ENCODE results near the gene DTX4.

DTX4 gene

DNA sequence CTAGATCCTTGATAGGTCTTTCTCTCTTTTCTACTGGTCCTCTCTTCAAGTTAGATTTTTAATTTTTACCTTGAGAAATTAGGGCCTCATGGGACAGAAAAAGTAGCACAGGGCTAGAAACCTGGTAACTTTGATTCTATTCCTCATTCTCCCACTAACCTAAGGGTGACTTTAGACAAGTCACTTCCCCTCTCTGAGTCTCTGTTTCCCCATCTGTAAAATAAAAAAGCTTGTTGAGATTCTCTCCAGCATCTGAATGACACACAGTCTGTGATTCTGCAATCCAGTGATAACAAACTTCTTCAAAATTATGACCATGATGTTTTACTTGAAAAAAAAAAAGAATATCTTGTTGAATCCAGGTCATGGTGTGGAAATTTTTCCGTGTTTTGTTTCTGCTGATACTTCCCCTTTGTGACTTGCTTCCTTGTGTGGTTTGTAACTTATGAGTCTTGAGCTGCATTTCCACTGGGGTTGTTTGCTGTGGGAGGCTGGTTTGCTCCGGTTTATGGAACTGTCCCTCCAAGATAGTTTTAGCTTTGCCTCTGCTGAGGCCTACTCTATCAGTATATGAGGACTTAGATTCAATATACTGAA lies 50.6 kb downstream of the DTX4 start:
- DNase-seq, result no peak

DNA sequence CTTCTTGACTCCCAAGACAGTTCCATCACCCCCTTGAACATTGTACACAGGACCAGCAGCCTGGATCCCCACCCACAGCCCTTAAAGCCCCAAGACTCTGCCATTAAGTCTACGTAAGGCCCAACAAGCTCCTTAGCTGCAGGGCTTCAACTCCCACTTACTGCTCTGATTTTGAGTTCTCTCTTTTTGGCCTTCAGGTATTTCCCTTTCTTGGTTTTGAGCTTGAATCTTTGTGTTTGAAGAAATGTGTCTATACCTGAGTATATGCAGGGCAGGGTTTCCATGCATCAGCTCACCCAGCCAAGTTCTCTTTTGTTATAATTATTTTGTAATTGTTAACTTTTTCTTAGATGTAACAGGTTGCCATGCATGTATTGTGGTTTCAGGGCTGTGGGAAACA lies 51.2 kb downstream of the DTX4 start:
- no peak for DNase-seq

GRCh38 chr11:59223611-59224010 lies 51.7 kb downstream of the DTX4 start:
- no peak for DNase-seq

DNA sequence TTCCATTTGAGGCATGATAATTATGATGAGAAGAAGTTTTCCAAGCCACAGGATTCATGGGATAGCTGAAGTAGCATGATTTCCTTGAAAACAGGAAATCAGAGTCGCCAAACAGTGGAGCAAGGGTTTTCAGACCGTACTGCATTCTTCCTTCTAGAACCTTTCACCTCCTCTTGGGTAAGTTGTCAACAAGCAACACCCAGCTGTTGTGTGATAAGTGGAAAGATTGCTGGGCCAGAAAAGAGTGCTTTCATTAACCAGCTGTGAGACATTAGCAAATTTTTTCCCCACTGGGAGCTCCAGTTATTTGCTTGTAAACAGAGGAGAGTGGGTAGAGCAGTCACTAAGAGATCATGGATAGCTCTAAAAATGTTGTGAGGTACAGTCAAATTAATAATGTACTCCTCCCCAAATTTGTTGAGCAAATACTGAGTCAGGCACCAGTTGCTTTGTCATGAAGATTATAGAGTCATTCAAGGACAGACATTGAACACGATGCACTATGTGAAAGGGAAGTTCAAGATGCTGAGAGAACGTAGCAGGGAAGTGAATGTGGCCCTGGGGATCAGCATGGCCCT lies 52.5 kb downstream of the DTX4 start:
- no peak for DNase-seq

DNA sequence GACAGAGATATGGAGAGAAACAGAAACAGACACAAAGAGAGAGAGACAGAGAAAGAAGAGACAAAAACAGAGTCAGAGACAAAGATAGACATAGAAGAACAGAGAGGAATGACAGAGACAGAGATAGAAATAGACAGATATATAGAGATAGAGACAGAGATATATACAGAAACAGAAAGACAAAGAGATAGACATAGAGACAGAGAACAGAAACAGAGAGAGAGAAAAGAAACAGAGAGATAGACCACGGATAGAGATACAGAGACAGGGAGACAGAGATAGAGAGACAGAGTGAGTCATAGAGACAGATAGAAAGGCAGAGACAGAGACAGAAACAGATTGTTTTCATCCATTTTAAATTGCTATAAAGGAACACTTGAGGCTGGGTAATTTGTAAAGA lies 53.1 kb downstream of the DTX4 start:
- no peak for DNase-seq

DNA sequence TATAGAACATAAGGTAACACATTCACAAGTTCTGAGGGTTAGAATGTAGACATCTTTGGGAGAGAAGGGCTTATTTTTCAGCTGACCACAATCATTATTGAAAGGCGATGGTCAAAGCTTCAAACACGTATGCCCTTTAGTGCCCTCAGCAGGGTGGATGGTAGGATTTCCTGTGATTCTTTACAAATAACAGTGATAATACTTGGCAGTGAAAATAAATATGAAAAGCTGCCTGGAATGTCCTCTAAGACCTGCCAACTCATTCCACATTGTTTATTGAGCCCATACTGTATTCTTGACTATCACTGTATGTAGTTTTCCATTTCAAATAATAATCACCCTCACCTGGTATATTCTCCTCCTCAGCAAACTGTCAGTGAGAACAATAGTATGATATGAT lies 54.5 kb downstream of the DTX4 start:
- no peak for DNase-seq

- no peak for DNase-seq
These were observed 68.4 kb downstream of the DTX4 start for GRCh38 chr11:59240322-59240721.

DNA sequence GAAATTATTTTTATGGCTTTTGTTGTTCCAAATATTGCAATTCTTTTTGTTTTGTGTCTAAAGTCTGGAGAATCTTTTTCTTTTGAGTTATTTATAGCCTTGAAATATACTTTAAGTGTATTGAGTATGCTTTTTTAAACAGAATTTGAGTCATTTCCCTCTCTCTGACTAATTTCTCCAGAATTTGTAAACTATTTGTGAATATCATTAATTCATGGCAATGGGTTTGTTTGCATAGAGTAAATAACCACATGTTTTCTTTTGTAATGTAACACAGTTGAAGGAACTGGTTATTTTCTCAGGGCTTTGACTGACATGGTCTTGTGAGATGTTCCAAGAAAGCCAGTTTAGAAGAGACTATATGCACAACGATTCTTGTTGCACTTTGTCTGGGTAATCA lies 71.7 kb downstream of the DTX4 start:
- DNase-seq, result no peak

DNA sequence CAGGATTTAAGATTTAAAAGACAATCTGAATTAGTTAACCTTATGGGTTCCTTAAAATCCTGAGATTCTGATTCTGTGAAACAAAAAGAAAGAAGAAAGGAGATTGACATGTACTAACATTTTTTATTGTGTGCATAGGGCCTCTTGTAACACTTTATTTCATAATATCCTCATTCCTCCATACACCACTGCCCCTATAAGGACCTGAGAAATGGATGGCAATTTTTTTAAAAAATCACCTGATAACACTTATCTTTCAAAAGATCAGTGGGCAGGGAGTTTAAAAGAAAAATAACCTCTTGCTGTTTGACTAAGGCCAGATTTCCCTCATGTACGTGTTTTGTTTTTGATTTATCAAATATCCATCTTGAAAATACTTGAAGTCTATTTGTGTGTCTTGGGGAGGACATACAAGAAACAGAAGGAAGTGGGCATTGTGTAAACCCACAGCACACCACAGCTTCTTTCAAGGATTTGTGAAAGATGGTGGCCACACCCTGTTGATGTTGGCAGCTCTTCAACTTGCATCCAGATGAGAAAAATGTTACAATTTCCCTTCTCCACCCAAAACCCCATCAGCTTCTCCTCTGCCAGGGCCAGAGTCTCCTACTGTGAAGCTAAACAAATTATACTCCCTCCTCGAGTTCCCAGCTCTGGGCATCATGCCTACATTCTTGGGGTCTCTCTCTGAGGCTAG lies 75.7 kb downstream of the DTX4 start:
- no peak for DNase-seq

DNA sequence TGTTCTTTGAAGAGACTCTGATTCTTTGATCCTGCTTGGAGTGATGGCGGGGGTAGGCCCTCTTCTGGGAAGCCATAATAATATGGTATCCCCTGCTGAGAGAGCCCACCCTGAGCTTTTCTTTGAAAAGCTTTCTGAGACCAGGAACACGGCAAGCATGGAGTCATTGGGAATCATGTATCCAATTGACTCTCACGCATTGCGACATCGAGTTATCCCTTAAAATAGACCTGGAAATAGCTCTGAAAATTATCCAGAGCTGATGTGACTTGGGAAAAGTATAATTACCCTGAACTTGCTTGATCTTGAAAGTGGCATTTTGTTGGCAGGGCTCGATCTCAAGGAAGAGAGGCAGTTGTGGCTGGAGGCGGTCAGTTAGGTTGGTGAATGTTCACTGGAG lies 77.6 kb downstream of the DTX4 start:
- no peak for DNase-seq

GRCh38 chr11:59253001-59253400 lies 81.1 kb downstream of the DTX4 start:
- no peak for DNase-seq

GRCh38 chr11:59254286-59254685 lies 82.4 kb downstream of the DTX4 start:
- DNase-seq, result no peak

DNA sequence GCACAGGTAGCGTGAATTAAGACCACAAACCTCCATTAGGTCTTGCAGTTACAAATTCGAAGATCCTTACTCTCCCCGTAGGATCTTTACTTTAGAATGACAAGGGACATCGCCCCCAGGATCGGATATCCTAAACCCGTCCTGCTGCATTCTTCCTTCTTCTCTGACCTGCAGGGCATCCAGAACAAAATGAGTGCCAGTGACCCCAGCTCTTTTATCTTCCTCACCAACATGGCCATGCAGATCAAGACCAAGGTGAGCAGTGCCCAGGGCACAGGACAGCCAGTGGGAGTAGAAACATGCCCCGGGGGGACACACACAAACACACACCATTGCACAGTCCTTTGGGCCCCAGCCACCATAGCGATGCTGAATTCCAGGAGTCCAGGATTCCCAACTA lies 83.3 kb downstream of the DTX4 start:
- no peak for DNase-seq
